ENCODE data around the gene TANC1.

TANC1 gene

DNA sequence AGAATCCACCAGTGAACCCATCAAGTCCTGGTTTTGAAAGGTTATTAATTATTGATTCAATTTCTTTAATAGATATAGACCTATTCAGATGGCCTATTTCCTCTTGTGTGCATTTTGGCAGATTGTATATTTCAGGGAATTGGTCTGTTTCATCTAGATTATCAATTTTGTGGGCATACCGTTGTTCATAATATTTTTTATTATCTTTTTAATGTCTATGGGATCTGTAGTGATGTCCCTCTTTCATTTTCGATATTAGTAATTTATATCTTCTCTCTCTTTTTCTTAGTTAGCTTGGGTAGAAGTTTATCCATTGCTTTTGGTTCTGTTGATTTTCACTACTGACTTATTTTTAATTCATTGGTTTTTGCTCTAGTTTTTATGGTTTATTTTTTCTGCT lies 39.9 kb upstream of the TANC1 start:
- DNase-seq (ENCODE audit: low read depth, low spot score): no peak
- TF ChIP-seq, protein P1, sequence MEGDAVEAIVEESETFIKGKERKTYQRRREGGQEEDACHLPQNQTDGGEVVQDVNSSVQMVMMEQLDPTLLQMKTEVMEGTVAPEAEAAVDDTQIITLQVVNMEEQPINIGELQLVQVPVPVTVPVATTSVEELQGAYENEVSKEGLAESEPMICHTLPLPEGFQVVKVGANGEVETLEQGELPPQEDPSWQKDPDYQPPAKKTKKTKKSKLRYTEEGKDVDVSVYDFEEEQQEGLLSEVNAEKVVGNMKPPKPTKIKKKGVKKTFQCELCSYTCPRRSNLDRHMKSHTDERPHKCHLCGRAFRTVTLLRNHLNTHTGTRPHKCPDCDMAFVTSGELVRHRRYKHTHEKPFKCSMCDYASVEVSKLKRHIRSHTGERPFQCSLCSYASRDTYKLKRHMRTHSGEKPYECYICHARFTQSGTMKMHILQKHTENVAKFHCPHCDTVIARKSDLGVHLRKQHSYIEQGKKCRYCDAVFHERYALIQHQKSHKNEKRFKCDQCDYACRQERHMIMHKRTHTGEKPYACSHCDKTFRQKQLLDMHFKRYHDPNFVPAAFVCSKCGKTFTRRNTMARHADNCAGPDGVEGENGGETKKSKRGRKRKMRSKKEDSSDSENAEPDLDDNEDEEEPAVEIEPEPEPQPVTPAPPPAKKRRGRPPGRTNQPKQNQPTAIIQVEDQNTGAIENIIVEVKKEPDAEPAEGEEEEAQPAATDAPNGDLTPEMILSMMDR (IDR thresholded peaks at IDR 0.05; ENCODE audit: low read depth, low read length): no peak
- no peak overlapping the region for H3K4me3 ChIP-seq (ENCODE audit: low read depth, low read length)
- in situ Hi-C loops (cut with HindIII; ENCODE audit: low sequenced_read_pairs): no loop called here

DNA sequence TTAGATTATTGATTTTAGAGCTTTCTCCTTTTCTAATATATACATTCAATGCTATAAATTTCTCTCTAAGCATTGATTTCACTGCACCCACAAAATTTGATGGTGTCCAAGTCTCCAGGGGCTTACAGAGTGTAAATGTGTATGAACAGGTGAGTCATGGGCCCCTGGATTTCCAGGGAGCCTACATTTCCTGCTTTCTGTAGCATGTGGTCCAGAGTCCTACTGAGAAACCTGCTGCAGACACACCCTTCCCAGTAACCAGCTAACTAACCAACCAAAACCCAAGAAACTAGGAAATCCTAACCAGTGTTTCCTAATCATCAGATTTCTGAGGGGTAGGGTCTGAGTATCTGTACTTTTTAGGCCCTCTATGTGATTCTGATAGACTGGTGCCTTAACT lies 39.5 kb upstream of the TANC1 start:
- no peak overlapping the region for H3K4me3 ChIP-seq (ENCODE audit: low read depth, low read length)
- in situ Hi-C loops (cut with HindIII; ENCODE audit: low sequenced_read_pairs): no loop called here
- DNase-seq (ENCODE audit: low read depth, low spot score): no peak
- TF ChIP-seq, protein P1 (IDR thresholded peaks at IDR 0.05; ENCODE audit: low read depth, low read length): no peak

DNA sequence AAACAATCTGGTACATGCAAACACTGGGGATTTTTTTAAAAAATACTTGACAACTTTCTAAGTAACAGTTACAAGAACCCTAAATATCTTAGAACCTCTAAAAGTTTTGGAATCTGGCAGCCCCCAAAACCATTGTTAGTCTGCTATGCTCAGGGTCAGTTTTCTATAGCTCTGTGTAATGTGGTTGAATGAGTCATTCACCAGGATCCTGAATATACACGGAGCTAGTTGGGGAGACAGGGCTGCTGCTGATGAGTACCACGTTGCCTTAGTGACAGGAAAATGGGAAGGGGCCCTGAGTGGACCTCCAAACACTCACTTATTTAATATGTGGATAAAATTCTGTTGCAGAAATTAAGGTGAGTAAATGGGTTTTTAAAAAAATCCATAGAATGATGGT lies 36.9 kb upstream of the TANC1 start:
- TF ChIP-seq, protein P1 (IDR thresholded peaks at IDR 0.05; ENCODE audit: low read depth, low read length): no peak
- H3K4me3 ChIP-seq (ENCODE audit: low read depth, low read length): no peak overlapping the region
- DNase-seq (ENCODE audit: low read depth, low spot score): peak; percentile 84
- in situ Hi-C loops (cut with HindIII; ENCODE audit: low sequenced_read_pairs): no loop called here

DNA sequence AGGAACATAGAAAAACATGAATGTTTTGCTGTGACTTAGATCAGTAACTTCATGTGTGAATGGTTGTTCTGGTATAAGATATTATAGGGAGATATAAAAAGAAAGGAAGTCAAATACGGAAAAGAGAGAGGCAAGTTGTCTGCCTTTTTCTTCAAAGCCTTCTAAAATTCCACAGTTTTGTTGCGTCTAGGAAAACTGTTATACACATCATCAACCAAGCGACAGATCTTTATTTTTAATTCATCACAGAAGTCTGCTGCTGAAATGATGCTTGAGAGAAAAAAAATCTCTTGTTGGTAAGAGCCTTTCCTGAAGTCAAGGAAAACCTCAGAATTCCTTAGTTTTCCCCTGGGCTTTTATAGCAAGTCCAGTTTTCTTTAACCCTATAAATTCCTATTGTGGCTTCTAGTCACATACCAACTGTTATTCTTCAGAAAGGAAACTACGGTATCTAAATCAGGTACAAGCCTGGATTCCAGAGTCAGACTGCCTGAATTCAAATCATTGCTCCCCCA lies 36.3 kb upstream of the TANC1 start:
- peak; percentile 46 for DNase-seq (ENCODE audit: low read depth, low spot score)
- H3K4me3 ChIP-seq (ENCODE audit: low read depth, low read length): no peak overlapping the region
- in situ Hi-C loops (cut with HindIII; ENCODE audit: low sequenced_read_pairs): no loop called here
- TF ChIP-seq, protein P1 (IDR thresholded peaks at IDR 0.05; ENCODE audit: low read depth, low read length): no peak

DNA sequence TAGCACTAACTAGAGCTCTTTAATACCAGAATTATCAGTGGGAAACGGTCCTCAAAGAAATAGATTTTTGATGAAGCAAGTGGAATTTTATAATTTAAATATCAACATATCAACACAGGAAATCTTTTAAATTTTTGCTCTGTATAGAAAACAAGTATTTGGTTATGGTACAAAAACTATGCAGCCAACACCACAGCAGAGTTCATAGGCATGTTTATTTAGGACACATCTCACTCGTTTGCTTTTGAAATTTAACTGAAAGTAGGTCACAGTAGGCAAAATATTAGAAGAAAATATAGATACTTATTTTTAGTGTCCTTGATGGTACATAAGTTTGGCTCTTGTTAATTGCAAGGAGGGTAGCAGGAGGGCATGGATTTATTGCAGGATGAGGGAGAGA lies 34.3 kb upstream of the TANC1 start:
- TF ChIP-seq, protein P1 (IDR thresholded peaks at IDR 0.05; ENCODE audit: low read depth, low read length): no peak
- in situ Hi-C loops (cut with HindIII; ENCODE audit: low sequenced_read_pairs): no loop called here
- H3K4me3 ChIP-seq (ENCODE audit: low read depth, low read length): no peak overlapping the region
- DNase-seq (ENCODE audit: low read depth, low spot score): no peak

DNA sequence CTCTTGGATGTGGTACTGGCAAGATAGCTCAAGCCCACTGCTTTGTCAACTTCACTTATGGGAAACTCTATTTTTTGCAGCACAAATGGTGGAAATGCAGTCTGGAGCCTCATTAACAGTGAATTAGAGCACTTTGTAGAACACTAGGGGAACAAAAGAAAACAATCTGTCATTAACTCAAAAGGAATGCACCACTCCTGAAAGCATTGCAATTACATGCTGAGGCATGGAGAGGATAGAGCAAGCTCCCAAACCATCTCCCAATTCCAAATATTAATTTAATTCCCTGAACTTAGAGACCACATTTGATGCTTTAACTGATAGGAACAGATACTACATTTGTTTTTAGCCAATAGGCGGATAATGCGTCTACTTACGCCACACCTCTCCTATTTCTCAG lies 32.8 kb upstream of the TANC1 start:
- TF ChIP-seq, protein P1 (IDR thresholded peaks at IDR 0.05; ENCODE audit: low read depth, low read length): no peak

DNA sequence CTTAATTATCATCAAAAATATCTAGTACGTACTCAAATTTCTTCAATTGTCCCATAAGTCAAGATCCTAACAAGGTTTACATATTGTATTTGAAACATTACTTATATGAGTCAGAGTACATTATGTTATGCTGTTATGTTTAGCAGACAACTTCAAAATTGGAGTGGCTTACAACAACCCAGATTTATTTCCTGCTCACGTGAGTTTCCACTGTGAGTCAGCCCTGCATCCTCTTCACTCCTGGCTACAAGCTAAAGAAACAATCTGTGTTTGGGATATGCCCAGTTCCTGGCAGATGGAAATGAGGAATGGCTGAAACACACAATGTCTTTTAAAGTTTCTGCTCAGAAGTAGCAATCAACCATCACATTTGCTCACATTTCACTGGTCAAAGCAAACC lies 31.5 kb upstream of the TANC1 start:
- peak; percentile 85 for DNase-seq (ENCODE audit: low read depth, low spot score)
- TF ChIP-seq, protein P1 (IDR thresholded peaks at IDR 0.05; ENCODE audit: low read depth, low read length): no peak
- H3K4me3 ChIP-seq (ENCODE audit: low read depth, low read length): no peak overlapping the region
- in situ Hi-C loops (cut with HindIII; ENCODE audit: low sequenced_read_pairs): no loop called here

More for the DNA sequence above, 32.8 kb upstream of the TANC1 start:
- in situ Hi-C loops (cut with HindIII; ENCODE audit: low sequenced_read_pairs): no loop called here
- no peak overlapping the region for H3K4me3 ChIP-seq (ENCODE audit: low read depth, low read length)
- DNase-seq (ENCODE audit: low read depth, low spot score): no peak
